Epithelial cell of proximal tubule (primary cell): ENCODE results near the gene C22orf39. TPM values are rescaled to one million over a fixed set of nuclear protein-coding genes. Genes with fewer than 3 reads are reported as not detected.

Experiments used
- DNase-seq: peaks from one replicate; pipeline ENCODE4 v3.0.0-alpha.2; 2011; ENCODE audit warnings: low read depth
- H3K4me3 ChIP-seq: 2 replicates; pipeline ENCODE4 v1.5.1; 2011; ENCODE audit warnings: low read depth, mild to moderate bottlenecking, low read length
- total RNA-seq: library from RNA; depleted of rRNA; stranded (reverse); fragments of >200 nt; gene quantifications from 2 replicates; pipeline ENCODE4 v1.2.3, GENCODE V29; 2015
- TF ChIP-seq, protein P1 (sequence below): conservative IDR thresholded peaks from 2 replicates; pipeline ENCODE4 v1.5.1; 2012; ENCODE audit warnings: low read depth, mild to moderate bottlenecking, low read length

The C22orf39 gene
- total RNA-seq, 1 donor from 2014 or later = 40.3 TPM

- H3K4me3 ChIP-seq = peak overlapping the region; percentile 92
- TF ChIP-seq, protein P1, sequence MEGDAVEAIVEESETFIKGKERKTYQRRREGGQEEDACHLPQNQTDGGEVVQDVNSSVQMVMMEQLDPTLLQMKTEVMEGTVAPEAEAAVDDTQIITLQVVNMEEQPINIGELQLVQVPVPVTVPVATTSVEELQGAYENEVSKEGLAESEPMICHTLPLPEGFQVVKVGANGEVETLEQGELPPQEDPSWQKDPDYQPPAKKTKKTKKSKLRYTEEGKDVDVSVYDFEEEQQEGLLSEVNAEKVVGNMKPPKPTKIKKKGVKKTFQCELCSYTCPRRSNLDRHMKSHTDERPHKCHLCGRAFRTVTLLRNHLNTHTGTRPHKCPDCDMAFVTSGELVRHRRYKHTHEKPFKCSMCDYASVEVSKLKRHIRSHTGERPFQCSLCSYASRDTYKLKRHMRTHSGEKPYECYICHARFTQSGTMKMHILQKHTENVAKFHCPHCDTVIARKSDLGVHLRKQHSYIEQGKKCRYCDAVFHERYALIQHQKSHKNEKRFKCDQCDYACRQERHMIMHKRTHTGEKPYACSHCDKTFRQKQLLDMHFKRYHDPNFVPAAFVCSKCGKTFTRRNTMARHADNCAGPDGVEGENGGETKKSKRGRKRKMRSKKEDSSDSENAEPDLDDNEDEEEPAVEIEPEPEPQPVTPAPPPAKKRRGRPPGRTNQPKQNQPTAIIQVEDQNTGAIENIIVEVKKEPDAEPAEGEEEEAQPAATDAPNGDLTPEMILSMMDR = no peak
- DNase-seq = no peak
Observed at GRCh38 chr22:19480789-19481188, 33.3 kb upstream of the C22orf39 start.

DNA sequence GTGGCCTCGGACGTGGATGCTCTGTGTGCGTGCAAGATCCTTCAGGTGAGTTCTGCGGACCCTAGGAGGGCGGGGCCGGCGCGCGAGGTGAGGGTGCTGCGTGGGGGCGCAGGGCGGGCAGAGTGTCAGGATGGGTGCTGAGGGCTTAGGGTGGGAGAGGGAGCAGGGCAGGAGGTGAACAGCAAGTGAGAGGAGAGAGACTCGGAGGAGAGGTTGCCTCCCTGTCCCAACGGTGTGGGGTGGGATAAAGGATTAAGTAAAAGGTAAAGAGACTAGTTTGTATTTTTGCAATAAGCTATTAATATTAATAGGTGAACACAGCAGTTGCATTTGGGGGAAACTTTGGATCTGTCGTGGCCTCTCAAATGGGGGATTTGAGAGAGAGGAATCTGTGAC, 32.7 kb upstream of the C22orf39 start:
- TF ChIP-seq, protein P1 = no peak
- DNase-seq = no peak
- H3K4me3 ChIP-seq = peak overlapping the region; percentile 92

GRCh38 chr22:19479355-19480172, 32.1 kb upstream of the C22orf39 start, which contains the start of gene CDC45:
TSS of gene CDC45 (plus strand) at chr22:19479920. CDS start at chr22:19479969, 49 bp downstream.
- TF ChIP-seq, protein P1 = no peak
- peak; percentile 91 for DNase-seq

GRCh38 chr22:19478901-19479354, 31.4 kb upstream of the C22orf39 start, which contains the start of gene UFD1:
TSS of gene UFD1 (minus strand) at chr22:19479193. CDS start at chr22:19479085, 108 bp downstream.
- TF ChIP-seq, protein P1 = no peak
- H3K4me3 ChIP-seq = peak within 1 kb of the TSS; percentile 92
- no peak for DNase-seq

More at GRCh38 chr22:19479355-19480172, 32.1 kb upstream of the C22orf39 start, which contains the start of gene CDC45:
- H3K4me3 ChIP-seq = peak within 1 kb of the TSS; percentile 92

GRCh38 chr22:19478045-19478900, 30.8 kb upstream of the C22orf39 start:
- TF ChIP-seq, protein P1 = no peak
- peak overlapping the region; percentile 92 for H3K4me3 ChIP-seq

GRCh38 chr22:19477321-19478044, 30.0 kb upstream of the C22orf39 start:
- TF ChIP-seq, protein P1 = peak; percentile 20
- peak overlapping the region; percentile 92 for H3K4me3 ChIP-seq
- DNase-seq = no peak

More at GRCh38 chr22:19478045-19478900, 30.8 kb upstream of the C22orf39 start:
- DNase-seq = no peak
